ENCODE measurements around the gene VSIR.

The VSIR gene

GRCh38 chr10:71711052-71711623, 62.2 kb downstream of the VSIR start:
- no peak for DNase-seq

- DNase-seq: no peak
Observed at GRCh38 chr10:71710519-71710918, 62.8 kb downstream of the VSIR start.

GRCh38 chr10:71708897-71709882, 64.1 kb downstream of the VSIR start:
- DNase-seq: no peak

GRCh38 chr10:71708301-71708703, 65.0 kb downstream of the VSIR start:
- peak; percentile 12 to 22 for DNase-seq

GRCh38 chr10:71707240-71707789, 66.0 kb downstream of the VSIR start:
- DNase-seq: no peak

GRCh38 chr10:71706216-71707121, 66.9 kb downstream of the VSIR start:
- DNase-seq: no peak

- DNase-seq: no peak
Observed at GRCh38 chr10:71705582-71705981, 67.7 kb downstream of the VSIR start.

- no peak for DNase-seq
Observed at GRCh38 chr10:71704816-71705215, 68.5 kb downstream of the VSIR start.

- DNase-seq: no peak
Observed at GRCh38 chr10:71703577-71703976, 69.7 kb downstream of the VSIR start.

GRCh38 chr10:71701496-71702132, 71.7 kb downstream of the VSIR start:
- no peak for DNase-seq

- no peak for DNase-seq
Observed at GRCh38 chr10:71700731-71701368, 72.5 kb downstream of the VSIR start.

GRCh38 chr10:71698737-71699136, 74.6 kb downstream of the VSIR start:
- no peak for DNase-seq

GRCh38 chr10:71697938-71698709, 75.2 kb downstream of the VSIR start:
- no peak for DNase-seq

Measured in NCI-H1930 (cell line).